Lung (tissue), 12 donors: ENCODE results near the gene ESYT1. TPM values are rescaled to one million over a fixed set of nuclear protein-coding genes. Genes with fewer than 3 reads are reported as not detected.
"Not testable (repeated sequence)": the region's sequence is repeated elsewhere in the genome, so short reads cannot be mapped to it uniquely, and the experiment has no call there.

Experiments used
- ATAC-seq: fragments of 200-7000 bp; cut with Tn5 transposase; one replicate; pipeline ENCODE4 v1.9.1; 2020; ENCODE audit warnings: moderate number of reproducible peaks; ENCODE audit not compliant: insufficient read depth, low FRiP score
- DNase-seq, 3 donors: peaks; one replicate each; pipeline ENCODE4 v3.0.0-alpha.2; 2013 to 2017
- H3K27ac ChIP-seq, 2 donors: one replicate each; pipeline ENCODE4 v1.5.1; 2013; ENCODE audit warnings: mild to moderate bottlenecking in 2 of 2, moderate library complexity in 2 of 2, control low read depth in 1 of 2, inconsistent platforms in 1 of 2, low read depth in 1 of 2, low read length in 1 of 2
- H3K27me3 ChIP-seq, 3 donors: one replicate each; pipeline ENCODE4 v1.5.1; 2013; ENCODE audit warnings: low read length in 2 of 3; ENCODE audit not compliant: control insufficient read depth in 3 of 3, insufficient read depth in 3 of 3
- H3K36me3 ChIP-seq, 4 donors: one replicate each; pipeline ENCODE4 v1.5.1; 2013; ENCODE audit warnings: low read length in 4 of 4, mild to moderate bottlenecking in 1 of 4, moderate library complexity in 1 of 4; ENCODE audit not compliant: control insufficient read depth in 4 of 4, insufficient read depth in 4 of 4
- H3K4me1 ChIP-seq, 5 donors: one replicate each; pipeline ENCODE4 v1.5.1; 2013; ENCODE audit warnings: low read length in 5 of 5, mild to moderate bottlenecking in 2 of 5, moderate library complexity in 1 of 5; ENCODE audit not compliant: control insufficient read depth in 5 of 5, insufficient read depth in 5 of 5
- H3K4me3 ChIP-seq: one replicate; pipeline ENCODE4 v1.5.1; 2013; ENCODE audit warnings: mild to moderate bottlenecking, control low read depth, moderate library complexity
- H3K9ac ChIP-seq, 2 donors: one replicate each; pipeline ENCODE4 v1.5.1; 2013; ENCODE audit warnings: low read length in 2 of 2, control low read depth in 1 of 2; ENCODE audit not compliant: insufficient read depth in 1 of 2
- H3K9me3 ChIP-seq, 4 donors: one replicate each; pipeline ENCODE4 v1.5.1; 2013; ENCODE audit warnings: low read length in 3 of 4, mild to moderate bottlenecking in 1 of 4, moderate library complexity in 1 of 4; ENCODE audit not compliant: control insufficient read depth in 4 of 4, insufficient read depth in 3 of 4
- CTCF ChIP-seq: IDR thresholded peaks from 2 replicates; pipeline ENCODE4 v1.5.1; 2012; ENCODE audit warnings: mild to moderate bottlenecking; ENCODE audit errors: control extremely low read depth, extremely low read depth
- WGBS, 2 donors: extraction: QIAGEN DNeasy Blood & Tissue Kit; methylation state at CpG; one replicate each; pipeline ENCODE4 v1.1.7; 2013; 5-methylcytosine and 5-hydroxymethylcytosine counted together
- polyA plus RNA-seq, 2 donors: library from polyadenylated mRNA; stranded (reverse); fragments of 200-250 nt; gene quantifications; one replicate each; pipeline ENCODE4 v1.2.1, GENCODE V29; 2013
- total RNA-seq, 2 donors: library from RNA; depleted of rRNA in 1 of 2; stranded (reverse); fragments of >200 nt in 1 of 2; gene quantifications; one replicate each; pipeline ENCODE4 v1.2.1, GENCODE V29; 2014 to 2021
- donor health status: control.
- donor health status: control.
- donor health status: Bipolar disorder and iron deficiency.
- donor health status: healthy.
- donor health status: DM: yes; HTN: yes; CAD: no.

The ESYT1 gene
- total and polyA plus RNA-seq, 4 donors, result 23.5 to 131 (median 64.2) TPM

- no peak for TF ChIP-seq CTCF
- Histone ChIP-seq H3K9me3 (no peaks in the 10 kb centered on the region), H3K9ac (peak within 1 kb of the TSS; percentile 97 to 99), H3K4me1 (peaks cover 0 to 20% (median 5%) of the 10 kb centered on the region in 5 donors), H3K4me3 (peak within 1 kb of the TSS; percentile 63), H3K27me3 (no peaks in the 10 kb centered on the region), H3K27ac (peak within 1 kb of the TSS; percentile 91 to 99), H3K36me3 (peaks cover 12 to 19% (median 16%) of the 10 kb centered on the region in 4 donors)
- ATAC-seq (peak; percentile 73), DNase-seq (peak; percentile 97 to 99 (median 99))
- 0% methylated on average over 34 of the region's 34 CpGs for WGBS, 2 donors
These were observed 11.6 kb upstream of the ESYT1 start, which contains the start of gene RPL41 for GRCh38 chr12:56116267-56117081. RPL41 (plus strand) TSS chr12:56116633.

- peak in 1 of 3 donors; percentile 47 for DNase-seq
- Histone ChIP-seq H3K4me3 (peak overlapping the region; percentile 63), H3K9ac (peak overlapping the region; percentile 97 to 99), H3K4me1 (peaks cover 0 to 20% (median 5%) of the 10 kb centered on the region in 5 donors), H3K27ac (peak overlapping the region; percentile 91 to 99), H3K36me3 (peaks cover 9 to 21% (median 14%) of the 10 kb centered on the region in 4 donors)
- 2 to 6% methylated on average over 12 of the region's 16 CpGs for WGBS, 2 donors
- not testable (repeated sequence) for H3K27me3 ChIP-seq, H3K9me3 ChIP-seq, ATAC-seq
These were observed 10.9 kb upstream of the ESYT1 start for GRCh38 chr12:56117082-56117706.

GRCh38 chr12:56117778-56118687 lies 10.0 kb upstream of the ESYT1 start, which contains the start of gene ZC3H10:
ZC3H10 (plus strand) TSS chr12:56118266; CDS start chr12:56120563, 2,297 bp downstream.
- 1% methylated on average over 60 to 61 of the region's 61 CpGs for WGBS, 2 donors
- H3K27me3 ChIP-seq, result no peaks in the 10 kb centered on the region
- peak within 1 kb of the TSS; percentile 97 to 99 for H3K9ac ChIP-seq
- H3K36me3 ChIP-seq, result peaks cover 5 to 19% (median 11%) of the 10 kb centered on the region in 4 donors
- peak within 1 kb of the TSS; percentile 91 to 99 for H3K27ac ChIP-seq
- peaks cover 0 to 20% (median 8%) of the 10 kb centered on the region in 5 donors for H3K4me1 ChIP-seq
- peak within 1 kb of the TSS; percentile 77 for H3K4me3 ChIP-seq
- no peaks in the 10 kb centered on the region for H3K9me3 ChIP-seq
- ATAC-seq, result peak; percentile 83
- DNase-seq, result peak; percentile 99 to 100 (median 99)
- peak; percentile 65 for TF ChIP-seq CTCF
